ENCODE measurements around the gene FAM110A.
"Not testable (repeated sequence)": the region's sequence is repeated elsewhere in the genome, so short reads cannot be mapped to it uniquely, and the experiment has no call there.

The FAM110A gene

GRCh38 chr20:841568-842546, 8.3 kb downstream of the FAM110A start:
- in situ Hi-C loops (cut with HindIII; ENCODE audit: low sequenced_read_pairs) = no loop called here

GRCh38 chr20:842547-842940, 9.0 kb downstream of the FAM110A start:
- in situ Hi-C loops (cut with HindIII; ENCODE audit: low sequenced_read_pairs) = no loop called here

GRCh38 chr20:843912-844311, 10.4 kb downstream of the FAM110A start:
- in situ Hi-C loops (cut with HindIII; ENCODE audit: low sequenced_read_pairs) = no loop called here

GRCh38 chr20:844473-845225, 11.1 kb downstream of the FAM110A start:
- in situ Hi-C loops (cut with HindIII; ENCODE audit: low sequenced_read_pairs) = no loop called here

GRCh38 chr20:845226-845868, 11.8 kb downstream of the FAM110A start:
- in situ Hi-C loops (cut with HindIII; ENCODE audit: low sequenced_read_pairs) = no loop called here

GRCh38 chr20:845941-846893, 12.7 kb downstream of the FAM110A start:
- in situ Hi-C loops (cut with HindIII; ENCODE audit: low sequenced_read_pairs) = no loop called here

- in situ Hi-C loops (cut with HindIII; ENCODE audit: low sequenced_read_pairs) = no loop called here
These were observed 13.4 kb downstream of the FAM110A start for GRCh38 chr20:846894-847278.

GRCh38 chr20:848193-848592, 14.7 kb downstream of the FAM110A start:
- in situ Hi-C loops (cut with HindIII; ENCODE audit: low sequenced_read_pairs) = no loop called here

- in situ Hi-C loops (cut with HindIII; ENCODE audit: low sequenced_read_pairs) = not testable (repeated sequence)
These were observed 15.2 kb downstream of the FAM110A start for GRCh38 chr20:848731-849130.

- in situ Hi-C loops (cut with HindIII; ENCODE audit: low sequenced_read_pairs) = no loop called here
These were observed 20.0 kb downstream of the FAM110A start for GRCh38 chr20:853406-853996.

- in situ Hi-C loops (cut with HindIII; ENCODE audit: low sequenced_read_pairs) = no loop called here
These were observed 21.1 kb downstream of the FAM110A start for GRCh38 chr20:854601-855000.

- in situ Hi-C loops (cut with HindIII; ENCODE audit: low sequenced_read_pairs) = no loop called here
These were observed 22.2 kb downstream of the FAM110A start for GRCh38 chr20:855466-856360.

GRCh38 chr20:856361-856775, 22.9 kb downstream of the FAM110A start:
- in situ Hi-C loops (cut with HindIII; ENCODE audit: low sequenced_read_pairs) = no loop called here

- in situ Hi-C loops (cut with HindIII; ENCODE audit: low sequenced_read_pairs) = no loop called here
These were observed 24.5 kb downstream of the FAM110A start for GRCh38 chr20:858011-858410.

- in situ Hi-C loops (cut with HindIII; ENCODE audit: low sequenced_read_pairs) = no loop called here
These were observed 26.3 kb downstream of the FAM110A start for GRCh38 chr20:859751-860231.

- in situ Hi-C loops (cut with HindIII; ENCODE audit: low sequenced_read_pairs) = no loop called here
These were observed 27.4 kb downstream of the FAM110A start for GRCh38 chr20:860891-861290.

GRCh38 chr20:865440-865839, 31.9 kb downstream of the FAM110A start:
- in situ Hi-C loops (cut with HindIII; ENCODE audit: low sequenced_read_pairs) = no loop called here

- in situ Hi-C loops (cut with HindIII; ENCODE audit: low sequenced_read_pairs) = no loop called here
These were observed 34.8 kb downstream of the FAM110A start for GRCh38 chr20:868279-868678.

GRCh38 chr20:869606-870005, 36.1 kb downstream of the FAM110A start:
- in situ Hi-C loops (cut with HindIII; ENCODE audit: low sequenced_read_pairs) = no loop called here
